OCI-LY1 (cell line): Measurements from ENCODE around the gene ARID3C.

Source experiments
- H2AFZ ChIP-seq: fragments of 200-600 bp; sonication (generic), shearing (Covaris generic); 2 replicates; pipeline ENCODE4 v1.6.0; 2014; ENCODE audit warnings: antibody characterized with exemption, mild to moderate bottlenecking, low read length
- H3F3A ChIP-seq: fragments of 200-600 bp; sonication (generic), shearing (Covaris generic); 2 replicates; pipeline ENCODE4 v1.6.0; 2014; ENCODE audit warnings: mild to moderate bottlenecking, antibody characterized with exemption, low read length, moderate library complexity; ENCODE audit not compliant: insufficient read depth
- H3K27ac ChIP-seq: fragments of 200-600 bp; sonication (generic); 2 replicates; pipeline ENCODE4 v1.5.1; 2014; ENCODE audit warnings: low read length, mixed run types, mild to moderate bottlenecking, low read depth; ENCODE audit not compliant: poor library complexity, severe bottlenecking
- H3K27me3 ChIP-seq: fragments of 200-600 bp; sonication (generic); 2 replicates; pipeline ENCODE4 v1.6.0; 2014; ENCODE audit warnings: antibody characterized with exemption, mild to moderate bottlenecking, low read length, moderate library complexity; ENCODE audit not compliant: insufficient read depth
- H3K36me3 ChIP-seq: fragments of 200-600 bp; sonication (generic); 2 replicates; pipeline ENCODE4 v1.6.1; 2014; ENCODE audit warnings: mild to moderate bottlenecking, antibody characterized with exemption, low read length, moderate library complexity, mixed read lengths; ENCODE audit not compliant: insufficient read depth
- H3K4me1 ChIP-seq: fragments of 200-600 bp; sonication (generic); 2 replicates; pipeline ENCODE4 v1.5.1; 2014; ENCODE audit warnings: mild to moderate bottlenecking, low read length, moderate library complexity; ENCODE audit not compliant: insufficient read depth, severe bottlenecking
- H3K4me2 ChIP-seq: fragments of 200-600 bp; sonication (generic), shearing (Covaris generic); 2 replicates; pipeline ENCODE4 v1.6.1; 2014; ENCODE audit warnings: low read length
- H3K4me3 ChIP-seq: fragments of 200-600 bp; sonication (generic); 2 replicates; pipeline ENCODE4 v1.5.1; 2014; ENCODE audit warnings: low read length, low read depth, mild to moderate bottlenecking, mixed read lengths; ENCODE audit not compliant: poor library complexity, severe bottlenecking
- H3K79me2 ChIP-seq: fragments of 200-600 bp; shearing (Covaris generic); 2 replicates; pipeline ENCODE4 v1.6.1; 2016; ENCODE audit warnings: mixed run types, low read length, mixed read lengths; ENCODE audit not compliant: insufficient read depth
- H3K9ac ChIP-seq: fragments of 200-600 bp; sonication (generic), shearing (Covaris generic); 2 replicates; pipeline ENCODE4 v1.6.1; 2014; ENCODE audit warnings: mild to moderate bottlenecking, low read length, mixed read lengths
- H3K9me2 ChIP-seq: fragments of 200-600 bp; sonication (generic), shearing (Covaris generic); 2 replicates; pipeline ENCODE4 v1.6.1; 2014; ENCODE audit warnings: low read depth, mild to moderate bottlenecking, low read length, mixed read lengths
- H3K9me3 ChIP-seq: fragments of 200-600 bp; shearing (Covaris generic); 2 replicates; pipeline ENCODE4 v1.6.1; 2014; ENCODE audit warnings: low read length, mixed read lengths
- H4K20me1 ChIP-seq: fragments of 200-600 bp; sonication (generic), shearing (Covaris generic); 2 replicates; pipeline ENCODE4 v1.6.0; 2016; ENCODE audit warnings: mild to moderate bottlenecking, low read length; ENCODE audit not compliant: insufficient read depth
- CTCF ChIP-seq: fragments of 200-600 bp; sonication (generic), shearing (Covaris generic); IDR thresholded peaks from 2 replicates; pipeline ENCODE4 v1.5.1; 2017; ENCODE audit warnings: mild to moderate bottlenecking, antibody characterized with exemption, low read length, moderate library complexity, mixed read lengths
- EZH2 ChIP-seq: fragments of 200-600 bp; sonication (generic), shearing (Covaris generic); IDR thresholded peaks from 2 replicates; pipeline ENCODE4 v1.8.0; 2017; ENCODE audit warnings: borderline replicate concordance, mixed run types, mild to moderate bottlenecking, antibody characterized with exemption, low read length, moderate library complexity, mixed read lengths

ARID3C gene

DNA sequence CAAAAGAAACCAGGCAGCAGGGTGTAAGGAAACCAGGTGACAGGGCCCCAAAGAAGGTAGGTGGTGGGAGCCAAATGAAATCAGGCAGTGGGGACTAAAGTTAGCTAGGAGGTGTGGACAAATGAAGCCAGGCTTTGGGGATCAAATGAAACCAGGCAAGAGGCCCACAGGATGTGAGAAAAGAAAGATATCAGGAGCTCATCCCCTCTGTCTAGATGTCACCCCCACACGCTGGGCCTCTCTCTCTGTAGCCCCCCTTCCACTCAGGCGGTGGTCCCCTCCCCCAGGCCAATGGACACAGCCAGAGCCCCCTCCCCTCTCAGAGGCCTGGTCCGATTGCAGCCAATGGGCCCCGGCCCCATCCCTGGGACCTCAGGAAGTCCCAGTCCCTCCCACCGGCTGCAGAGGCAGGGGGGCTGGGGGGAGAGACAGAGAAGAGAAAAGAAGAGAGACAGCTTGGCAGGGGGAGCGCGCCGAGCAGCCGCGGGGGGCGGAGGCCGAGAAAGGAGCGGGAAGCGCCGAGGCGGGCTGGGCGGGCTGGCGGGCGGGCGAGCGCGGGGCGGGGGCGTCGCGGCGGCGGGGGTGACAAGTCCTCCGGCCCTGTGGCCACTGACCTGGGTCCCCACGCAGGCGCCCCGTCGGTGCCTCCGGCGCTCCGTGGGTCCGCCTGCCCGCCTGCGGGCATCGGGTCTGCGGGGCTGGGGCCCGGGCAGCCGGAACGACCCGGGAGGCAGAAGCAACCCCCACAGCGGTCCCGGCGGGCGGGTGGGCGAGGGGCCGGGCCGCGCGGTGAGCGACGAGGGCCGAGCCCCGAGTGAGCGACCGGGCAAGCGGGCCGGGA is 51.2 kb downstream of the ARID3C start:
- H2AFZ ChIP-seq = no peak overlapping the region
- H4K20me1 ChIP-seq = no peaks in the 10 kb centered on the region
- H3K9me2 ChIP-seq = no peaks in the 10 kb centered on the region
- H3K27ac ChIP-seq = no peak overlapping the region
- H3F3A ChIP-seq = no peaks in the 10 kb centered on the region
- TF ChIP-seq EZH2 (no peak), CTCF (no peak)
- no peaks in the 10 kb centered on the region for H3K79me2 ChIP-seq
- no peaks in the 10 kb centered on the region for H3K4me1 ChIP-seq
- peaks cover 15% of the 10 kb centered on the region for H3K27me3 ChIP-seq
- H3K4me2 ChIP-seq = no peak overlapping the region
- H3K4me3 ChIP-seq = no peak overlapping the region
- no peak overlapping the region for H3K9ac ChIP-seq
- H3K36me3 ChIP-seq = no peaks in the 10 kb centered on the region
- H3K9me3 ChIP-seq = no peaks in the 10 kb centered on the region

- Histone ChIP-seq H3K9me2 (no peaks in the 10 kb centered on the region), H3K27me3 (peaks cover 16% of the 10 kb centered on the region), H3K79me2 (no peaks in the 10 kb centered on the region), H3K9ac (no peak overlapping the region), H3K27ac (no peak overlapping the region), H3K4me3 (no peak overlapping the region), H2AFZ (no peak overlapping the region), H3K4me2 (no peak overlapping the region), H4K20me1 (no peaks in the 10 kb centered on the region), H3K36me3 (no peaks in the 10 kb centered on the region), H3F3A (no peaks in the 10 kb centered on the region), H3K9me3 (no peaks in the 10 kb centered on the region), H3K4me1 (no peaks in the 10 kb centered on the region)
- no peak for TF ChIP-seq EZH2
- no peak for TF ChIP-seq CTCF
These were observed 52.1 kb downstream of the ARID3C start for GRCh38 chr9:34576597-34577399.

GRCh38 chr9:34575862-34576596 is 52.8 kb downstream of the ARID3C start:
- Histone ChIP-seq H3K9ac (no peak overlapping the region), H3K27me3 (peaks cover 16% of the 10 kb centered on the region), H3K79me2 (no peaks in the 10 kb centered on the region), H3K9me2 (no peaks in the 10 kb centered on the region), H4K20me1 (no peaks in the 10 kb centered on the region), H3K4me1 (no peaks in the 10 kb centered on the region), H3K36me3 (no peaks in the 10 kb centered on the region), H2AFZ (no peak overlapping the region), H3K27ac (no peak overlapping the region), H3F3A (no peaks in the 10 kb centered on the region), H3K4me2 (no peak overlapping the region), H3K9me3 (no peaks in the 10 kb centered on the region), H3K4me3 (no peak overlapping the region)
- no peak for TF ChIP-seq CTCF
- no peak for TF ChIP-seq EZH2
